Smooth muscle cell (in vitro differentiated cells): ENCODE measurements around the gene PPP1R36. TPM values are rescaled to one million over a fixed set of nuclear protein-coding genes. Genes with fewer than 3 reads are reported as not detected.

Experiments used
- DNase-seq: peaks from one replicate; lab custom pipeline; 2025; ENCODE audit not compliant: unreplicated experiment; lab: John Stamatoyannopoulos, UW
- H2AFZ ChIP-seq: fragments of 200-600 bp; sonication (generic); 2 replicates; pipeline ENCODE4 v1.6.0; 2016; ENCODE audit warnings: antibody characterized with exemption, low read depth, mild to moderate bottlenecking
- H3F3A ChIP-seq: fragments of 200-600 bp; sonication (generic); 2 replicates; pipeline ENCODE4 v1.6.0; 2017; ENCODE audit warnings: antibody characterized with exemption, low read depth
- H3K27ac ChIP-seq: fragments of 200-600 bp; sonication (generic); 2 replicates; pipeline ENCODE4 v1.5.1; 2016; ENCODE audit warnings: low read depth, mild to moderate bottlenecking
- H3K27me3 ChIP-seq: fragments of 200-600 bp; sonication (generic); 2 replicates; pipeline ENCODE4 v1.6.1; 2016; ENCODE audit warnings: low read depth, mild to moderate bottlenecking
- H3K36me3 ChIP-seq: fragments of 200-600 bp; sonication (generic); 2 replicates; pipeline ENCODE4 v1.5.1; 2016; ENCODE audit warnings: low read depth
- H3K4me1 ChIP-seq: fragments of 200-600 bp; sonication (generic); 2 replicates; pipeline ENCODE4 v1.5.1; 2016; ENCODE audit warnings: low read depth
- H3K4me2 ChIP-seq: fragments of 200-600 bp; sonication (generic); 2 replicates; pipeline ENCODE4 v1.6.0; 2016; ENCODE audit warnings: mild to moderate bottlenecking
- H3K4me3 ChIP-seq: fragments of 200-600 bp; sonication (generic); 2 replicates; pipeline ENCODE4 v1.5.1; 2016; ENCODE audit warnings: mild to moderate bottlenecking
- H3K79me2 ChIP-seq: fragments of 200-600 bp; sonication (generic); 2 replicates; pipeline ENCODE4 v1.6.0; 2016; ENCODE audit warnings: low read depth, mild to moderate bottlenecking
- H3K9ac ChIP-seq: fragments of 200-600 bp; sonication (generic); 2 replicates; pipeline ENCODE4 v1.6.0; 2016; ENCODE audit warnings: low read depth
- H3K9me3 ChIP-seq: fragments of 200-600 bp; sonication (generic); replicated peaks from 2 replicates; pipeline ENCODE4 v1.5.1; 2016; ENCODE audit warnings: low read depth
- H4K20me1 ChIP-seq: fragments of 200-600 bp; sonication (generic); 2 replicates; pipeline ENCODE4 v1.6.0; 2016; ENCODE audit warnings: low read depth
- CTCF ChIP-seq: fragments of 200-600 bp; sonication (generic); IDR thresholded peaks from 2 replicates; pipeline ENCODE4 v1.5.1; 2017; ENCODE audit warnings: borderline replicate concordance, mild to moderate bottlenecking, antibody characterized with exemption; ENCODE audit not compliant: insufficient read depth, poor library complexity, severe bottlenecking
- WGBS: methylation state at CpG from one replicate; pipeline ENCODE4 v1.1.7; 2016; ENCODE audit warnings: low lambda C conversion rate; 5-methylcytosine and 5-hydroxymethylcytosine counted together
- polyA plus RNA-seq: library from polyadenylated mRNA; unstranded; fragments of >200 nt; fragmentation: Nextera tagmentation; extraction: Ambion mirVana; gene quantifications from 2 replicates; pipeline ENCODE4 v1.2.1, GENCODE V29; 2016
- total RNA-seq: library from RNA; depleted of rRNA; stranded (reverse); fragments of >200 nt; gene quantifications from 2 replicates; pipeline ENCODE4 v1.2.3, GENCODE V29; 2014

The PPP1R36 gene
- total and polyA plus RNA-seq, 2 experiments from 2014 or later, result 1.9 to 2.2 TPM

GRCh38 chr14:64610049-64610746 lies 60.4 kb downstream of the PPP1R36 start:
- Histone ChIP-seq H3K9me3 (no peaks in the 10 kb centered on the region), H3K27me3 (no peaks in the 10 kb centered on the region), H3K27ac (no peak overlapping the region), H2AFZ (no peak overlapping the region), H3K9ac (no peak overlapping the region), H3F3A (no peaks in the 10 kb centered on the region), H3K79me2 (no peaks in the 10 kb centered on the region), H3K4me3 (no peak overlapping the region), H3K4me2 (no peak overlapping the region), H3K4me1 (peaks cover 9% of the 10 kb centered on the region), H3K36me3 (no peaks in the 10 kb centered on the region), H4K20me1 (no peaks in the 10 kb centered on the region)
- TF ChIP-seq CTCF, result no peak
- 91% methylated on average over 5 of the region's 5 CpGs for WGBS
- no peak for DNase-seq

GRCh38 chr14:64611358-64612020 lies 61.7 kb downstream of the PPP1R36 start:
- H3K9ac ChIP-seq, result no peak overlapping the region
- peak overlapping the region; percentile 90 for H2AFZ ChIP-seq
- no peaks in the 10 kb centered on the region for H3K9me3 ChIP-seq
- WGBS, result 33% methylated on average over 1 of the region's 1 CpG
- H3K4me2 ChIP-seq, result peak overlapping the region; percentile 60
- no peaks in the 10 kb centered on the region for H3K27me3 ChIP-seq
- H4K20me1 ChIP-seq, result no peaks in the 10 kb centered on the region
- no peaks in the 10 kb centered on the region for H3K79me2 ChIP-seq
- peak overlapping the region; percentile 84 for H3K27ac ChIP-seq
- no peaks in the 10 kb centered on the region for H3K36me3 ChIP-seq
- no peaks in the 10 kb centered on the region for H3F3A ChIP-seq
- TF ChIP-seq CTCF, result no peak
- H3K4me1 ChIP-seq, result peaks cover 9% of the 10 kb centered on the region
- no peak for DNase-seq
- no peak overlapping the region for H3K4me3 ChIP-seq

GRCh38 chr14:64612021-64612380 lies 62.2 kb downstream of the PPP1R36 start:
- no peaks in the 10 kb centered on the region for H3K79me2 ChIP-seq
- peaks cover 9% of the 10 kb centered on the region for H3K4me1 ChIP-seq
- peak overlapping the region; percentile 90 for H2AFZ ChIP-seq
- H3K27ac ChIP-seq, result peak overlapping the region; percentile 84
- H3K4me3 ChIP-seq, result no peak overlapping the region
- no peak for TF ChIP-seq CTCF
- H3F3A ChIP-seq, result no peaks in the 10 kb centered on the region
- no peak for DNase-seq
- no peaks in the 10 kb centered on the region for H3K36me3 ChIP-seq
- H3K9me3 ChIP-seq, result no peaks in the 10 kb centered on the region
- no peaks in the 10 kb centered on the region for H3K27me3 ChIP-seq
- WGBS, result 68% methylated on average over 1 of the region's 1 CpG
- no peak overlapping the region for H3K9ac ChIP-seq
- H4K20me1 ChIP-seq, result no peaks in the 10 kb centered on the region
- H3K4me2 ChIP-seq, result peak overlapping the region; percentile 60
